Hindlimb muscle (tissue), 1 donor: ENCODE results near the gene ZC3H4. TPM values are rescaled to one million over a fixed set of nuclear protein-coding genes. Genes with fewer than 3 reads are reported as not detected.
"Not testable (repeated sequence)": the region's sequence is repeated elsewhere in the genome, so short reads cannot be mapped to it uniquely, and the experiment has no call there.

Experiments used
- DNase-seq: peaks from one replicate; pipeline ENCODE4 v3.0.0-alpha.2; 2013
- polyA plus RNA-seq: library from polyadenylated mRNA; unstranded; fragments of 120-200 nt; gene quantifications from one replicate; pipeline ENCODE4 v1.2.1, GENCODE V29; 2013; ENCODE audit not compliant: insufficient read length

Gene ZC3H4
- polyA plus RNA-seq, 1 donor, result 30.4 TPM

- DNase-seq, result no peak
Measured at GRCh38 chr19:47107202-47107952, 6.2 kb downstream of the ZC3H4 start.

- no peak for DNase-seq
Measured at GRCh38 chr19:47106821-47107201, 6.8 kb downstream of the ZC3H4 start.

GRCh38 chr19:47105874-47106273 lies 7.7 kb downstream of the ZC3H4 start:
- DNase-seq, result no peak

GRCh38 chr19:47104680-47105079 lies 8.9 kb downstream of the ZC3H4 start:
- DNase-seq, result peak; percentile 66

- no peak for DNase-seq
Measured at GRCh38 chr19:47102346-47103060, 11.1 kb downstream of the ZC3H4 start.

GRCh38 chr19:47101116-47101515 lies 12.5 kb downstream of the ZC3H4 start:
- not testable (repeated sequence) for DNase-seq

GRCh38 chr19:47100290-47100689 lies 13.3 kb downstream of the ZC3H4 start:
- DNase-seq, result no peak

- no peak for DNase-seq
Measured at GRCh38 chr19:47099576-47100050, 14.0 kb downstream of the ZC3H4 start.

GRCh38 chr19:47098608-47099007 lies 15.0 kb downstream of the ZC3H4 start:
- DNase-seq, result no peak

- DNase-seq, result no peak
Measured at GRCh38 chr19:47097396-47098201, 16.0 kb downstream of the ZC3H4 start.

- DNase-seq, result no peak
Measured at GRCh38 chr19:47096721-47097120, 16.9 kb downstream of the ZC3H4 start.

- DNase-seq, result no peak
Measured at GRCh38 chr19:47096100-47096704, 17.4 kb downstream of the ZC3H4 start.

- no peak for DNase-seq
Measured at GRCh38 chr19:47095476-47096099, 18.0 kb downstream of the ZC3H4 start.

GRCh38 chr19:47094557-47095475 lies 18.8 kb downstream of the ZC3H4 start:
- DNase-seq, result no peak

GRCh38 chr19:47093841-47094240 lies 19.7 kb downstream of the ZC3H4 start:
- no peak for DNase-seq

GRCh38 chr19:47093254-47093653 lies 20.3 kb downstream of the ZC3H4 start:
- no peak for DNase-seq

GRCh38 chr19:47089767-47090350 lies 23.7 kb downstream of the ZC3H4 start:
- no peak for DNase-seq

- DNase-seq, result no peak
Measured at GRCh38 chr19:47086280-47086679, 27.3 kb downstream of the ZC3H4 start.

- no peak for DNase-seq
Measured at GRCh38 chr19:47084879-47085439, 28.6 kb downstream of the ZC3H4 start.

- DNase-seq, result no peak
Measured at GRCh38 chr19:47082493-47082892, 31.1 kb downstream of the ZC3H4 start.
